ENCODE measurements around the gene OR5AR1. TPM values are rescaled to one million over a fixed set of nuclear protein-coding genes. Genes with fewer than 3 reads are reported as not detected.

OR5AR1 gene
- total RNA-seq, result not detected in 2 replicates

GRCh38 chr11:56663386-56663785, at the start of gene OR5AR1:
TSS of gene OR5AR1 (plus strand) at chr11:56663686. CDS start at chr11:56663686, 0 bp downstream.

GRCh38 chr11:56642339-56642738, 21.1 kb upstream of the OR5AR1 start, which contains the start of gene OR5AP2:
TSS of gene OR5AP2 (minus strand) at chr11:56642439. CDS start at chr11:56642439, 0 bp downstream.

GRCh38 chr11:56698795-56699194, 35.3 kb downstream of the OR5AR1 start, which contains the start of gene OR9G1:
TSS of gene OR9G1 (plus strand) at chr11:56699095. CDS start at chr11:56700388, 1,293 bp downstream.

Other genes starting within 250 kb of the OR5AR1 start
- not detected in 2 replicates for gene OR5M3, start 190.3 kb upstream of the OR5AR1 start, total RNA-seq
- not detected in 2 replicates for gene OR5M8, start 172.3 kb upstream of the OR5AR1 start, total RNA-seq
- not detected in 2 replicates for gene OR5M11, start 120.4 kb upstream of the OR5AR1 start, total RNA-seq
- not detected in 2 replicates for gene OR5M10, start 86.0 kb upstream of the OR5AR1 start, total RNA-seq
- not detected in 2 replicates for gene OR5M1, start 48.8 kb upstream of the OR5AR1 start, total RNA-seq
- gene OR5AP2, start 21.2 kb upstream of the OR5AR1 start, total RNA-seq, result not detected in 2 replicates
- not detected in 2 replicates for gene OR9G1, start 35.4 kb downstream of the OR5AR1 start, total RNA-seq
- gene OR9G4, start 85.0 kb downstream of the OR5AR1 start, total RNA-seq, result not detected in 2 replicates

Data from smooth muscle cell of bladder (primary cell).